Brain microvascular endothelial cell (primary cell): ENCODE measurements around the gene C1QTNF8.

ENCODE experiments used
- DNase-seq: peaks from one replicate; pipeline ENCODE4 v3.0.0-alpha.2; 2020
- H3K27ac ChIP-seq: fragments of 250-450 bp; sonication (Bioruptor Pico); 2 replicates; pipeline ENCODE4 v1.5.1; 2020; ENCODE audit warnings: mild to moderate bottlenecking, moderate library complexity
- H3K27me3 ChIP-seq: fragments of 250-450 bp; sonication (Bioruptor Pico); replicated peaks from 2 replicates; pipeline ENCODE4 v1.5.1; 2020; ENCODE audit warnings: mild to moderate bottlenecking
- H3K36me3 ChIP-seq: fragments of 250-450 bp; sonication (Bioruptor Pico); replicated peaks from 2 replicates; pipeline ENCODE4 v1.5.1; 2020; ENCODE audit warnings: mild to moderate bottlenecking
- H3K4me3 ChIP-seq: 2 replicates; pipeline ENCODE4 v1.5.1; 2011; ENCODE audit warnings: low read depth, mild to moderate bottlenecking, control low read depth, low read length, moderate library complexity
- in situ Hi-C: cut with HindIII; loops from 2 replicates; pipeline ENCODE4 v1.10.0; 2017; ENCODE audit warnings: low sequenced_read_pairs, low pct_ligation_motif_present
- TF ChIP-seq, protein P1 (sequence below): IDR thresholded peaks from 2 replicates; pipeline ENCODE4 v1.5.1; 2011; ENCODE audit warnings: low read depth, mild to moderate bottlenecking, moderate library complexity, low read length, control low read depth, inconsistent platforms; ENCODE audit errors: missing control alignments

The C1QTNF8 gene, protein sequence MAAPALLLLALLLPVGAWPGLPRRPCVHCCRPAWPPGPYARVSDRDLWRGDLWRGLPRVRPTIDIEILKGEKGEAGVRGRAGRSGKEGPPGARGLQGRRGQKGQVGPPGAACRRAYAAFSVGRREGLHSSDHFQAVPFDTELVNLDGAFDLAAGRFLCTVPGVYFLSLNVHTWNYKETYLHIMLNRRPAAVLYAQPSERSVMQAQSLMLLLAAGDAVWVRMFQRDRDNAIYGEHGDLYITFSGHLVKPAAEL

DNA sequence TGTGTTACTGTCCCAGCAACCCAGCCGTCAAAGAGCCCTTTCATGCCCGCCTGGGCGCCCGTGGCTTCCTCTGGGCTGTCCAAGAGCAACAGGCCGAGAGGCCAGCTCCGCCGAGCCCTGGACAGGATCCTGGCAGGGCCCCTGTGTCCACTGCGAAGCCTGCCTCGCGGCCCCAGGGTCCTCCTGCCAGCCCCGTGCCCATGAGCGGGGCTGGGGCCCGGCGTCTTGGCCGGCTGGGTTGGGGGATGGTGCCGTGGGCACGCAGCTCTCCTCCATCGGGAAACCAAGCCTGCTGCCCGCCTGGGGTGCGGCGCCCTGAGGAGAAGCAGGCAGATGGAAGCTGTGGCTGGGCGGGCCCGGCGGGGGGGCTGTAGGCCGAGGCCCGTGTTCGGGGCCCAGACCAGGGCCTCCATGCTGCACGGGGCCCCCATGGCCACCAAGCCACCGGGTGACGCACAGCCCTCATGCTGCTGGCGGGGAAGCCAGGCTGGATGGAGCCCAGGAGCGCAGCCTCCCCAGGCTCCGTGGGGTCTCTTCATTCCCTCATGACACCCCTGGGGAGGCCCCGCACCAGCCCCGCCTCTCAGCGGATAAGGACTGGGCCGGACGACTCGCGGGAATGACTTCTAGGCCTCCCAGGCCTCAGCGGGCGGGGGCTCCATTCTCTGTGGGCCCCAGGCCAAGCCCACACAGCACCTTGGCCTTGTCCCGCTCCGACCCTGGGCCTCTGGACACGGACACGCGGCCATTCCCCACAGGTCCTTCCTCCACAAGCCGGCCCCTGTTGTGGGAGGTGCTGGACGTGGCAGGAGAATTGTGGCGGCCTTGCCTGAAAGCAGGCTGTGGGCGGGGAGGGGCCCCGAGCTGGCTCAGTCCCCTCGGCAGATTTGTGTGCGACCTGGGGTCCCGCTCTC lies at the start of gene C1QTNF8:
Gene C1QTNF8 (minus strand): TSS at position 76 of the 914 bp plus-strand sequence. CDS start 1,322 bp downstream, outside the sequence.
- H3K27ac ChIP-seq = no peak within 1 kb of the TSS
- TF ChIP-seq, protein P1, sequence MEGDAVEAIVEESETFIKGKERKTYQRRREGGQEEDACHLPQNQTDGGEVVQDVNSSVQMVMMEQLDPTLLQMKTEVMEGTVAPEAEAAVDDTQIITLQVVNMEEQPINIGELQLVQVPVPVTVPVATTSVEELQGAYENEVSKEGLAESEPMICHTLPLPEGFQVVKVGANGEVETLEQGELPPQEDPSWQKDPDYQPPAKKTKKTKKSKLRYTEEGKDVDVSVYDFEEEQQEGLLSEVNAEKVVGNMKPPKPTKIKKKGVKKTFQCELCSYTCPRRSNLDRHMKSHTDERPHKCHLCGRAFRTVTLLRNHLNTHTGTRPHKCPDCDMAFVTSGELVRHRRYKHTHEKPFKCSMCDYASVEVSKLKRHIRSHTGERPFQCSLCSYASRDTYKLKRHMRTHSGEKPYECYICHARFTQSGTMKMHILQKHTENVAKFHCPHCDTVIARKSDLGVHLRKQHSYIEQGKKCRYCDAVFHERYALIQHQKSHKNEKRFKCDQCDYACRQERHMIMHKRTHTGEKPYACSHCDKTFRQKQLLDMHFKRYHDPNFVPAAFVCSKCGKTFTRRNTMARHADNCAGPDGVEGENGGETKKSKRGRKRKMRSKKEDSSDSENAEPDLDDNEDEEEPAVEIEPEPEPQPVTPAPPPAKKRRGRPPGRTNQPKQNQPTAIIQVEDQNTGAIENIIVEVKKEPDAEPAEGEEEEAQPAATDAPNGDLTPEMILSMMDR = no peak
- H3K36me3 ChIP-seq = no peaks in the 10 kb centered on the region
- no peak for DNase-seq
- H3K27me3 ChIP-seq = peaks cover 12% of the 10 kb centered on the region
- in situ Hi-C loops = no loop called here
- H3K4me3 ChIP-seq = no peak within 1 kb of the TSS

DNA sequence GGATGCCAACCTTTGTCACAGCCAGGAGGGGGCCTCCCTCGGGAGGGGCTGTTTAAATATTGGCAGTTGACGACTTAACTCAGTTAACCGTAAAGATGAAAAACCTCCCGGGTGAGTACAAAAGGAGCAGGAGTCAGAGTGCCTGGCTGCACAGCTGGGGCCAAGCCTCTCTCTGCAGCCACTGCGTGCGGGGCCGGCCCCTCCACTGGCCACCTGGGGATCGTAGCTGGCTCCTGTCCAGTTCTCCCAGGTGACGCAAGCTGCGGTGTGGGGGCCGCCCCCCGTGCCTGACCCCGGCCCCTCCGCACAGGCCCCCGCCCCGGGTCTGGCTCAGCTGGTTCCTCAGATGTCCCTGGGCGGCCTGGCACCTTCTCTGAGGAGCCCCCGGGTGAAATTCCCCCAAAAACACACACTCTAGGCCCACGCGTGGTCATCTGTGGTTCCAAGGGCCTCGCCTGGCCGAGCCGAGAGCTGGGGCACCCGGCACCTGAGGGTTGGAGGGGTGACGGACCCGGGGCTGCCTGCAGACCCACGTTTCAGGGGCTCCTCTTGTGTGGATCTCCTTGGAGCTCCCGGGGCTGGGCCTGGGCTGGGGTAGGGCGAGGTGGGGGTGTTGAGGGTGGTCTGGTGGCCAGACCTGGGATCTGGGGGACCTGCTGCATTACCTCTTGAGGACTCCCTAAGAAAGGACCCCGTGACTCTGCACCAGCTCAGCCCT lies 49.5 kb upstream of the C1QTNF8 start:
- TF ChIP-seq, protein P1 = no peak
- in situ Hi-C loops = no loop called here
- Histone ChIP-seq H3K36me3 (no peaks in the 10 kb centered on the region), H3K4me3 (no peak overlapping the region), H3K27me3 (no peaks in the 10 kb centered on the region), H3K27ac (no peak overlapping the region)
- DNase-seq = no peak

DNA sequence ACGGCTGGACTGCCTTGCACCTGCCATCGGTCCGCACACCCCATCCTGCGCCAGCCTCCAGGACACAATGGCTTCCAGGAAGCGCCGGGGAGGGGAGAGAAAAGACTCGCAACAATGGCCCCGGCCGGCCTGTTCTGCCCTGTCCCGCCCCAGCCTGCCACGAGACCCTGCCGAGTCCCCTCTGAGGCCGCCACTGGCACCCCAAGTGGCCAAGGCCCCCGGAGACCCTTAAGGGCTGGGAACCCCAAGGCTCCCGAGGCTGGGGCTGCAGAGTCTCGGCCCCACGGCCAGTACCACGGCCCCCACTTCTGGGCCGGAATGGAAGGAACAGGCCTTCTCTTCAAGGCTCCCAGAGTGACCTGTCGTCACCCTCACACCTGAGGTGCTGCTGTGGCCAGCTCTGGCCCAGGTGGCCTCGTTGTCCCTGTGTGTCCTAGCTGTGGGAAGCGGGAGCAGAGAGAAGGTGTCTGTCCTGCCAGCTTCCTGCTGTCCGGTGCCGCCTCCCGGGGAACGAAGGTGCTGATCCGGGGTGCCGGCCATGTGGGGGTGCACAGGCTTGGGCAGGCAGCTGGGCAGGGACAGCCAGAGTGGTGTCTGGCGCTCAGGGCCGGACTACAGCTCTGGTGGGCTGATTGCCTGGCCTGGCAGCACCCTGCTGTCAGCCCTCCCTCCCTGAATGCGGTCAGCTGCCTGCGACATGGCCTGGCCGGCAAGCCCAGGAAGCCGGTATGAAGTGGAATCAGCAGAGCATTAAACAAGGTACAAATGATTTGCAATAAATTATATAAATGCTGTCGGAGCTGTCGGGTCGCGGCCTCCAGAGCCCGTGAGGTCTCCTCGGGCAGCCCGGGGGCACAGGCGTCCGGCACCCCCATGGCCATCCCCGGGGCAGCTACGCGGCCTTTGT lies 48.7 kb upstream of the C1QTNF8 start:
- no peak overlapping the region for H3K4me3 ChIP-seq
- in situ Hi-C loops = no loop called here
- no peaks in the 10 kb centered on the region for H3K27me3 ChIP-seq

DNA sequence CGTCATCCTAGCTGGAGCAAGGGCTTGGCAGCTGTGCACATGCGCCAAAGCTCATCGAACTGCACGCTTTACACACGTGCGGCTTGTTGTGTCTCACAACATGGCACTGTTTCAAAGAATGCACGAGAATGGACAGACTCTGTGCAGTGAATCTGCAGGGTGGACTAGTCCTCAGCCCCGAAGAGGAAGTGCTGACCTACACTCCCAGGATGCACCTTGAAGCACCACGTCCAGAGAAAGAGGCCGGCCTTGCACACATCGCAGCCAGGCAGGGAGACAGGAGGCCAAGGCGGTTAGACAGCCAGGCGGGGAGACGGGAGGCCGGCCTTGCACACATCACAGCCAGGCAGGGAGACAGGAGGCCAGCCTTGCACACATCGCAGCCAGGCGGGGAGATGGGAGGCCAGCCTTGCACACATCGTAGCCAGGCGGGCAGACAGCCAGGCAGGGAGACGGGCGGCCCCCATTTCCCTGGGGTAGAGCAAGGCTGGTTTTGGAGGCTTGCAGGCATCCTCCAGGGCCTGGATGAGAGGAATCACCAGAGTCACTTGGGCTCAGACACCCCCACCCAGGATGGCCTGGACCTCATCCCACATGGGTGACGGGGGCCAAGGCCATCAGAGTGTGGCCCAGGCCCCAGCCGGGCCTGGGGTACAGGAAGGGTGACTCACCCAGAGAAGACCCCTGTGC lies 47.9 kb upstream of the C1QTNF8 start:
- Histone ChIP-seq H3K36me3 (no peaks in the 10 kb centered on the region), H3K27me3 (no peaks in the 10 kb centered on the region), H3K4me3 (no peak overlapping the region), H3K27ac (no peak overlapping the region)
- no peak for DNase-seq
- TF ChIP-seq, protein P1 = no peak
- in situ Hi-C loops = no loop called here

More for the DNA sequence above, 48.7 kb upstream of the C1QTNF8 start:
- H3K36me3 ChIP-seq = no peaks in the 10 kb centered on the region
- no peak overlapping the region for H3K27ac ChIP-seq
- TF ChIP-seq, protein P1 = no peak
- DNase-seq = no peak

DNA sequence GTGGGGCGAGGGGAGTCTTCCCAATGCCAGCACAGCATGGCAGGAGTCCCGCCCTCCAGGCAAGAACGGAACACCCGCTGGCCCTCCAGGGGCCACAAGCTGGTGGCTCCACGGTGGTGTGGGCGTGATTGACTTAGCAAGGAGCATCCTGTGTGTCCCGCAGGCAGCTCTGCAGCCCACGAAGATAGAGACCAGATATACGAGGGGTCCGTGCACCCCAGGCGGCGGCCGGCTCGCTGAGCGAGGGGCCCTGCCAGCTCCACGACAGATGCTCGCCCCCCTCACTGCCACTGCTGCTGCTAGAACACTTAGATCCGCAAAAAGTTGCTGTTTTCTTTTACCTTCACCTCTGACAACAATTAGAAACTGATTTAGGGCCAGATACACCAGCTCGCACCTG lies 46.9 kb upstream of the C1QTNF8 start:
- no peak for DNase-seq
- no peak overlapping the region for H3K4me3 ChIP-seq
- in situ Hi-C loops = no loop called here
- TF ChIP-seq, protein P1 = no peak
- H3K27me3 ChIP-seq = no peaks in the 10 kb centered on the region
- no peak overlapping the region for H3K27ac ChIP-seq
- no peaks in the 10 kb centered on the region for H3K36me3 ChIP-seq
